ENCODE measurements around the gene GRK6. TPM values are rescaled to one million over a fixed set of nuclear protein-coding genes. Genes with fewer than 3 reads are reported as not detected.

The GRK6 gene
- polyA plus RNA-seq, 1 experiment, result 16.4 TPM

DNA sequence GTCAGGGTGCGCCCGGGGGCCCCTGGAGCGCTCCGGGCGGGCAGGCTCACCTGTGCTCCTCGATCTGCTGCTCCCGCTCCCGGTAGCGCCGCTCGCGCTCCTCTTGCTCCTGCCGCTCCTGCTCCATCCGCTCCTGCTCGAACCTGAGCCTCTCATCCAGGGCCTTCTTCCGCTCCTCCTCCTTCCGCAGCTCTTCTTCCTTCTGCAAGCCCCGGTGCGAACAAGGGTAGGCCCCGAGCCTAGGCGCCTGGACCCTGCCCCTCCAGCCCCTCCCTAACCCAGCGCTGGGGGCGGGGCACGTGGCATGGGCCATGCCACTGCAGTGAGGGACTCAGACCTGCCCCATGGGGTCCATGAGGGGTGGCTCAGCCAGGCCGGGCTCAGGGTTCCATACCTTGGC lies 40.4 kb downstream of the GRK6 start:
- H3K27me3 ChIP-seq (ENCODE audit: control insufficient read depth, insufficient read depth, low read length), result no peaks in the 10 kb centered on the region
- POLR2A ChIA-PET, result interaction anchor here (3.4 kb wide), 1 partner anchor 9 kb away, joined by 20 read pairs; no protein-coding TSS in a partner anchor
- TF ChIP-seq, protein P1, sequence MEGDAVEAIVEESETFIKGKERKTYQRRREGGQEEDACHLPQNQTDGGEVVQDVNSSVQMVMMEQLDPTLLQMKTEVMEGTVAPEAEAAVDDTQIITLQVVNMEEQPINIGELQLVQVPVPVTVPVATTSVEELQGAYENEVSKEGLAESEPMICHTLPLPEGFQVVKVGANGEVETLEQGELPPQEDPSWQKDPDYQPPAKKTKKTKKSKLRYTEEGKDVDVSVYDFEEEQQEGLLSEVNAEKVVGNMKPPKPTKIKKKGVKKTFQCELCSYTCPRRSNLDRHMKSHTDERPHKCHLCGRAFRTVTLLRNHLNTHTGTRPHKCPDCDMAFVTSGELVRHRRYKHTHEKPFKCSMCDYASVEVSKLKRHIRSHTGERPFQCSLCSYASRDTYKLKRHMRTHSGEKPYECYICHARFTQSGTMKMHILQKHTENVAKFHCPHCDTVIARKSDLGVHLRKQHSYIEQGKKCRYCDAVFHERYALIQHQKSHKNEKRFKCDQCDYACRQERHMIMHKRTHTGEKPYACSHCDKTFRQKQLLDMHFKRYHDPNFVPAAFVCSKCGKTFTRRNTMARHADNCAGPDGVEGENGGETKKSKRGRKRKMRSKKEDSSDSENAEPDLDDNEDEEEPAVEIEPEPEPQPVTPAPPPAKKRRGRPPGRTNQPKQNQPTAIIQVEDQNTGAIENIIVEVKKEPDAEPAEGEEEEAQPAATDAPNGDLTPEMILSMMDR (IDR thresholded peaks at IDR 0.05; ENCODE audit: low read depth, low read length), result no peak
- CTCF ChIA-PET, result interaction anchor here (2.2 kb wide), 1 partner anchor 12 kb away, joined by 9 read pairs; no protein-coding TSS in a partner anchor
- peaks cover 12% of the 10 kb centered on the region for H3K9me3 ChIP-seq (ENCODE audit: control insufficient read depth, insufficient read depth, low read length)
- DNase-seq (ENCODE audit: low read depth, low spot score), result no peak
- H3K27ac ChIP-seq (ENCODE audit: low read depth, low read length), result no peak overlapping the region
- no peak overlapping the region for H3K4me3 ChIP-seq (ENCODE audit: low read depth, low read length)

DNA sequence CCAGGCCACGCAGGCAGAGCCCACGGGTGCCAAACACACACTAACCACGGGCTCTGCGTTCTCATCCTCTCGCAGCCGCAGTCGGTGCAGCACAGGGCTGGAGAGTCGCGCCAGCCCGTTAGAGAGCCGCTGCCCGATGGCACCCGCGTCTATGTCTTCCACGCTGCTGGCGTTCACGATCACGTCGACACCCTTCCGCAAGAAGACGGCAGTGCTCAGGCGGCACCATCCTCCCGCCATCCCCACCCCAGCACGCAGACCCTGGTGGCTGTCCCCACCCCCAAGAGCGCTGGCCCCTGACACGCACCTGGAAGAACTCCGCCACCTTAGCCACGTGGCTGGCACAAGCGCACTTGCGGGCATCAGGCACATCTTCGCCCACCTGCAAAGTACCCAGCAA lies 41.0 kb downstream of the GRK6 start:
- no peak for DNase-seq (ENCODE audit: low read depth, low spot score)
- POLR2A ChIA-PET, result interaction anchor here (0.7 to 3.4 kb wide), 2 partner anchors 9 to 30 kb away, joined by 3 to 20 read pairs; partner anchors contain the start of gene PDLIM7

DNA sequence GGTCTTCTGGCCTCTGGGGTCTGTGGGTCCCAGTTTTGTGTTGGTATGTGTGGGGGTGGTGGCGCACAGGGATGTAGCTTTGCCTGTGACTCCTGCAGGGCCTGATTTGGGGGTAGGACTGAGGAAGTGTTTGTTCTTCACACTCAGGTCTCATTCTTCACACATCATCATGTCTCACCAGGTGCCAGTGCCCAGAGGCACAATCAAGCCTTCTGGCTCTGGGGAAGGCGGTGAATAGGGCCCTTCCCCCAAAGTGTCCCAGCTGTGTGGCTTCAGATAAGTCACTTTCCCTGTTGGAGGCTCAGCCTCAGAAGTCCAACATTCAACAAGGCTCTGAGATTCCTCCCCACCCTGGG lies 41.8 kb downstream of the GRK6 start:
- TF ChIP-seq, protein P1 (IDR thresholded peaks at IDR 0.05; ENCODE audit: low read depth, low read length), result no peak
- H3K27ac ChIP-seq (ENCODE audit: low read depth, low read length), result peak overlapping the region; percentile 52

More for the DNA sequence above, 41.0 kb downstream of the GRK6 start:
- Histone ChIP-seq H3K4me3 (ENCODE audit: low read depth, low read length) (no peak overlapping the region), H3K27ac (ENCODE audit: low read depth, low read length) (no peak overlapping the region), H3K27me3 (ENCODE audit: control insufficient read depth, insufficient read depth, low read length) (no peaks in the 10 kb centered on the region), H3K9me3 (ENCODE audit: control insufficient read depth, insufficient read depth, low read length) (peaks cover 12% of the 10 kb centered on the region)
- CTCF ChIA-PET, result interaction anchor here (0.6 to 3.3 kb wide), 3 partner anchors 10 to 83 kb away, joined by 3 to 13 read pairs (median 3); partner anchors contain the start of gene SLC34A1
- TF ChIP-seq, protein P1 (IDR thresholded peaks at IDR 0.05; ENCODE audit: low read depth, low read length), result no peak

DNA sequence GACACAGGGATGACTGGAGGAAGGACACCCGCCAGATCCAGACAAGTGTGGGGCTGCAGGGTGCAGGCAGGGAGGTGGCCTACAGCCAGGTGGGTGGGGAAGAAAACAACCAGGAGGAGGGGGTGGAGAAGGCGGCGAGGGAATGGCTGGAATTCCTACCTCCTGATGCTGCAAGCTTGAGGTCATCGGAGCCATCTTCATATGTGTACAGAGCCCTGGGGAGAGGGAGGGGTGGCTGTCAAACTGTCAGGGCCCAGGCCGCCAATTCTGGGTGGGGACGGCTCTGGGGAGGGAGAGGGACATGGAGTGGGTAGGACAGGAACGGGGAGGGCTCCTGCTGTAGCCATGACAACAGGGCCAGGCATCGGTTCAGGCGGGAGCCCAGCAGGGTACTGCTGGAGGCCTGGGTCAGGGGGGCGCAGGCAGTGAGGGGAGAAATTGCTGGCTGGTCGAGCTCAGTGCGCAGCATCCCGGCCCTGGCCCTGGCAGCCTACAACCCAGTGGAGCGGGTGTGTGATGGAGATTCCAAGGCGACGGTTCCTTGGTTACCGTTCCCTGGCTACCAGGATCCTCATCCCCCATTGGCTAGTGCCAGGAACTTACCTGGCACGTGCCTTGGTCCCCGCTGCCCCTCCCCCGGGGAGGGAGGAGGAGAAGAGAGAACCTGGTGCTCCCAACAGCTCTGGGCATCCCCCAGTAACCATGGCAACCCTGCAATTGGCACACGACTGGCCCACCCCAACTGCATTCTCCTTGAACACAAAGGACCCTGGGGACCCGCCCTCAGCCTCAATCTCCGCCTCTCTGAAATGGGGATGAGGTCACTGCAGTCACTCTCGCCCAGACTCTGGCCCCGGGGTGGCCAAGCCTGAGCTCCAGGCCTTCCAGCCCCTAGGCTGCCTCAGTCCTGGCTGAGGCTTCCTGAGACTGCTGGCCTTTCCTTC lies 42.5 kb downstream of the GRK6 start:
- no peaks in the 10 kb centered on the region for H3K27me3 ChIP-seq (ENCODE audit: control insufficient read depth, insufficient read depth, low read length)
- H3K27ac ChIP-seq (ENCODE audit: low read depth, low read length), result peak overlapping the region; percentile 52
- no peak for DNase-seq (ENCODE audit: low read depth, low spot score)
- POLR2A ChIA-PET, result interaction anchor here (0.6 to 3.4 kb wide), 6 partner anchors 10 to 79 kb away, joined by 3 to 20 read pairs (median 4); partner anchors contain the start of gene PDLIM7
- TF ChIP-seq, protein P1 (IDR thresholded peaks at IDR 0.05; ENCODE audit: low read depth, low read length), result no peak
- CTCF ChIA-PET, result interaction anchor here (1.0 to 3.3 kb wide), 3 partner anchors 12 to 79 kb away, joined by 4 to 13 read pairs (median 11); no protein-coding TSS in a partner anchor
- 0 out of 2 replicates have a peak overlapping the region, but pooled peaks have one; percentile 13 for H3K4me3 ChIP-seq (ENCODE audit: low read depth, low read length)
- H3K9me3 ChIP-seq (ENCODE audit: control insufficient read depth, insufficient read depth, low read length), result peaks cover 12% of the 10 kb centered on the region

More for the DNA sequence above, 41.8 kb downstream of the GRK6 start:
- ChIA-PET CTCF (interaction anchor here (1.0 to 3.3 kb wide), 2 partner anchors 11 to 13 kb away, joined by 3 to 13 read pairs; no protein-coding TSS in a partner anchor), POLR2A (interaction anchor here (0.6 to 3.4 kb wide), 3 partner anchors 10 to 44 kb away, joined by 3 to 20 read pairs (median 3); partner anchors contain the start of gene PDLIM7)
- H3K9me3 ChIP-seq (ENCODE audit: control insufficient read depth, insufficient read depth, low read length), result peaks cover 12% of the 10 kb centered on the region
- no peak for DNase-seq (ENCODE audit: low read depth, low spot score)
- H3K27me3 ChIP-seq (ENCODE audit: control insufficient read depth, insufficient read depth, low read length), result no peaks in the 10 kb centered on the region
- no peak overlapping the region for H3K4me3 ChIP-seq (ENCODE audit: low read depth, low read length)
